HG02642 (cell line): ENCODE data around the gene PRKCD.
A peak's percentile ranks its signal among the peaks of the same experiment; 100 is the strongest.

Experiments
- ATAC-seq: cut with Tn5 transposase; IDR thresholded peaks from one replicate; pipeline ENCODE4 v1.9.1; 2021; ENCODE audit warnings: mild to moderate bottlenecking; ENCODE audit not compliant: unreplicated experiment, poor library complexity

PRKCD gene

GRCh38 chr3:53169045-53169831 lies 8.2 kb downstream of the PRKCD start:
- ATAC-seq, result no peak

- ATAC-seq, result no peak
These were observed 8.9 kb downstream of the PRKCD start for GRCh38 chr3:53169832-53170324.

- ATAC-seq, result no peak
These were observed 9.5 kb downstream of the PRKCD start for GRCh38 chr3:53170325-53171063.

- no peak for ATAC-seq
These were observed 10.0 kb downstream of the PRKCD start for GRCh38 chr3:53171064-53171418.

GRCh38 chr3:53171827-53172505 lies 11.0 kb downstream of the PRKCD start:
- ATAC-seq, result no peak

- ATAC-seq, result no peak
These were observed 12.1 kb downstream of the PRKCD start for GRCh38 chr3:53173107-53173506.

GRCh38 chr3:53174346-53175250 lies 13.6 kb downstream of the PRKCD start:
- peak; percentile 51 for ATAC-seq

- ATAC-seq, result no peak
These were observed 14.9 kb downstream of the PRKCD start for GRCh38 chr3:53175613-53176540.

GRCh38 chr3:53178246-53178645 lies 17.2 kb downstream of the PRKCD start:
- no peak for ATAC-seq

- no peak for ATAC-seq
These were observed 18.6 kb downstream of the PRKCD start for GRCh38 chr3:53179580-53179979.

GRCh38 chr3:53180305-53181023 lies 19.5 kb downstream of the PRKCD start:
- peak; percentile 92 for ATAC-seq

- peak; percentile 21 for ATAC-seq
These were observed 20.0 kb downstream of the PRKCD start for GRCh38 chr3:53181024-53181371.

- no peak for ATAC-seq
These were observed 20.5 kb downstream of the PRKCD start for GRCh38 chr3:53181528-53181927.

- ATAC-seq, result no peak
These were observed 21.9 kb downstream of the PRKCD start for GRCh38 chr3:53182764-53183355.

- ATAC-seq, result no peak
These were observed 22.5 kb downstream of the PRKCD start for GRCh38 chr3:53183514-53183913.

GRCh38 chr3:53184701-53185100 lies 23.7 kb downstream of the PRKCD start:
- ATAC-seq, result no peak

GRCh38 chr3:53185761-53186465 lies 24.9 kb downstream of the PRKCD start:
- ATAC-seq, result no peak
